Left lung (tissue), 10 donors: ENCODE measurements around the gene TMPRSS12. TPM values are rescaled to one million over a fixed set of nuclear protein-coding genes. Genes with fewer than 3 reads are reported as not detected.

Experiments
- ATAC-seq: fragments of 200-7000 bp; cut with Tn5 transposase; one replicate; pipeline ENCODE4 v1.9.1; 2020; ENCODE audit warnings: moderate library complexity
- DNase-seq, 4 donors: peaks; one replicate each; pipeline ENCODE4 v3.0.0-alpha.2; 2013 to 2020
- H3K27ac ChIP-seq, 2 donors: fragments of 200-600 bp; sonication (generic) in 1 of 2; one replicate each; pipeline versions ENCODE4 v1.5.0 to v1.8.0; 2020 to 2021
- H3K27me3 ChIP-seq, 2 donors: fragments of 200-600 bp; sonication (generic) in 1 of 2; one replicate each; pipeline versions ENCODE4 v1.5.0 to v1.8.0; 2020 to 2021
- H3K36me3 ChIP-seq, 2 donors: fragments of 200-600 bp; sonication (generic) in 1 of 2; one replicate each; pipeline versions ENCODE4 v1.5.0 to v1.8.0; 2020 to 2021
- H3K4me1 ChIP-seq, 2 donors: fragments of 200-600 bp; one replicate each; pipeline ENCODE4 v1.8.0; 2021
- H3K4me3 ChIP-seq, 2 donors: fragments of 200-600 bp; sonication (generic) in 1 of 2; one replicate each; pipeline versions ENCODE4 v1.5.0 to v1.8.0; 2020 to 2021; ENCODE audit warnings: mild to moderate bottlenecking in 1 of 2
- H3K9me3 ChIP-seq, 2 donors: fragments of 200-600 bp; sonication (generic) in 1 of 2; one replicate each; pipeline versions ENCODE4 v1.5.0 to v1.8.0; 2020 to 2021
- CTCF ChIP-seq, 2 donors: fragments of 200-600 bp; sonication (generic) in 1 of 2; IDR thresholded peaks; one replicate each; pipeline versions ENCODE4 v1.5.0 to v1.8.0; 2021; ENCODE audit warnings: antibody characterized with exemption in 2 of 2
- intact Hi-C, 2 donors: fragments of 100-400 bp; cut with DNase I; formaldehyde crosslinking; loops; one replicate each; pipeline versions ENCODE4 v1.11.2 to v1.14.2; 2022
- polyA plus RNA-seq, 6 donors: library from polyadenylated mRNA; unstranded; fragments of 120-200 nt; gene quantifications; one replicate each; pipeline ENCODE4 v1.2.1, GENCODE V29; 2013; ENCODE audit not compliant: insufficient read length in 6 of 6
- total RNA-seq, 2 donors: library from RNA; stranded (reverse); fragmentation: NEBNext Ultra II Directional; extraction: Animal tissue kit (Norgen Biotek cat#: 25700); gene quantifications; one replicate each; pipeline ENCODE4 v1.2.1, GENCODE V29; 2021
- donor health status: DM: no; HTN: yes; CAD: no.
- donor health status: DM: no; HTN: no; CAD: no.

Gene TMPRSS12
- total and polyA plus RNA-seq, 8 donors = 0.06 to 0.12 (median 0.08) TPM; not detected in 4

GRCh38 chr12:50918584-50919316 is 76.0 kb downstream of the TMPRSS12 start:
- no peak overlapping the region for H3K27ac ChIP-seq
- peaks cover 3 to 35% of the 10 kb centered on the region in 2 donors for H3K9me3 ChIP-seq
- no peak for TF ChIP-seq CTCF (IDR thresholded peaks at IDR 0.05)
- no peak for ATAC-seq
- H3K36me3 ChIP-seq = no peaks in the 10 kb centered on the region
- DNase-seq = no peak
- intact Hi-C loops = no loop called here
- peaks cover 15 to 19% of the 10 kb centered on the region in 2 donors for H3K4me1 ChIP-seq
- H3K4me3 ChIP-seq = no peak overlapping the region
- no peaks in the 10 kb centered on the region for H3K27me3 ChIP-seq

- intact Hi-C loops = no loop called here
- Histone ChIP-seq H3K27ac (peak overlapping the region; percentile 89 to 92), H3K36me3 (no peaks in the 10 kb centered on the region), H3K4me3 (no peak overlapping the region), H3K4me1 (peaks cover 18 to 44% of the 10 kb centered on the region in 2 donors), H3K27me3 (no peaks in the 10 kb centered on the region), H3K9me3 (no peaks in the 10 kb centered on the region)
- ATAC-seq = no peak
- no peak for DNase-seq
- TF ChIP-seq CTCF (IDR thresholded peaks at IDR 0.05) = no peak
Measured at GRCh38 chr12:50922820-50923219, 80.1 kb downstream of the TMPRSS12 start.

GRCh38 chr12:50923361-50924130 is 80.8 kb downstream of the TMPRSS12 start:
- ATAC-seq = no peak
- Histone ChIP-seq H3K27ac (peak overlapping the region; percentile 89 to 92), H3K27me3 (no peaks in the 10 kb centered on the region), H3K4me3 (peak overlapping the region; percentile 54 to 78), H3K4me1 (peaks cover 18 to 51% of the 10 kb centered on the region in 2 donors), H3K9me3 (no peaks in the 10 kb centered on the region), H3K36me3 (no peaks in the 10 kb centered on the region)
- DNase-seq = no peak
- intact Hi-C loops = no loop called here
- no peak for TF ChIP-seq CTCF (IDR thresholded peaks at IDR 0.05)

GRCh38 chr12:50924131-50924438 is 81.4 kb downstream of the TMPRSS12 start:
- Histone ChIP-seq H3K27me3 (no peaks in the 10 kb centered on the region), H3K9me3 (no peaks in the 10 kb centered on the region), H3K4me1 (peaks cover 18 to 56% of the 10 kb centered on the region in 2 donors), H3K36me3 (no peaks in the 10 kb centered on the region), H3K4me3 (peak overlapping the region; percentile 54 to 78), H3K27ac (peak overlapping the region; percentile 89 to 92)
- DNase-seq (no peak), ATAC-seq (peak; percentile 4)
- intact Hi-C loops = no loop called here
- TF ChIP-seq CTCF (IDR thresholded peaks at IDR 0.05) = no peak
